Skeletal muscle tissue (tissue), 4 donors: ENCODE data around the gene OR52N5. TPM values are rescaled to one million over a fixed set of nuclear protein-coding genes. Genes with fewer than 3 reads are reported as not detected.

ENCODE experiments used
- H3K27ac ChIP-seq: one replicate; pipeline ENCODE4 v1.7.0; 2013; ENCODE audit warnings: mild to moderate bottlenecking, low read depth, low read length, inconsistent platforms
- H3K27me3 ChIP-seq, 3 donors: one replicate each; pipeline ENCODE4 v1.7.0; 2013; ENCODE audit warnings: low read length in 3 of 3; ENCODE audit not compliant: control insufficient read depth in 3 of 3, insufficient read depth in 3 of 3
- H3K36me3 ChIP-seq, 3 donors: one replicate each; pipeline ENCODE4 v1.7.0; 2013; ENCODE audit warnings: low read length in 3 of 3; ENCODE audit not compliant: control insufficient read depth in 3 of 3, insufficient read depth in 3 of 3
- H3K4me1 ChIP-seq, 3 donors: one replicate each; pipeline ENCODE4 v1.7.0; 2013; ENCODE audit warnings: low read length in 3 of 3, mild to moderate bottlenecking in 3 of 3; ENCODE audit not compliant: control insufficient read depth in 3 of 3, insufficient read depth in 3 of 3
- H3K4me3 ChIP-seq, 3 donors: one replicate each; pipeline ENCODE4 v1.7.0; 2013; ENCODE audit warnings: low read length in 3 of 3
- H3K9ac ChIP-seq, 3 donors: one replicate each; pipeline ENCODE4 v1.7.0; 2013; ENCODE audit warnings: low read length in 3 of 3, mild to moderate bottlenecking in 3 of 3, moderate library complexity in 2 of 3, low read depth in 1 of 3
- H3K9me3 ChIP-seq, 3 donors: one replicate each; pipeline ENCODE4 v1.7.0; 2013; ENCODE audit warnings: low read length in 3 of 3; ENCODE audit not compliant: control insufficient read depth in 3 of 3
- total RNA-seq: library from RNA; depleted of rRNA; stranded (reverse); fragments of >200 nt; gene quantifications from one replicate; pipeline ENCODE4 v1.2.3, GENCODE V29; 2014
- donor health status: Osteomylitis.

The OR52N5 gene
- total RNA-seq, 1 donor from 2014 or later: not detected

- no peak overlapping the region for H3K4me3 ChIP-seq
- no peaks in the 10 kb centered on the region for H3K9me3 ChIP-seq
- no peaks in the 10 kb centered on the region for H3K36me3 ChIP-seq
Observed at GRCh38 chr11:5796541-5796940, 13.4 kb upstream of the OR52N5 start.

DNA sequence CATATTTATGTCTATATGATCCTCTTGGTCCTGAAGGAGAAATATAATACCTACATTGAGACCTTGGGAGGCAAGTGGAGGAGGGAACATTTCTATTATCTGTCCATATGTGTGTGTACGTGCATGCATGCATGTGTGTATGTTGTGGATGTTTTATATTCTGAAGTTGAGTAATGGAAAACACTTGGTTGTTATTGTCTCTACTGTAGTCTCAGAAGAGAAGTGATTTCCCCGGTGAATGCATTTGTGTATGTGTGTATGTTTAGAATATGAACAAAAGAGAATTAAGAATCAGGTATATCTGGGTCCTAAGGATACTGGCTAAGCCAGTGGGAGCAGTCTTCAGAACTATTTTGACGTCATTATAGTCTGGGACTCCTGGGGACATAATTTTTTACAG is 8.0 kb upstream of the OR52N5 start, which contains the start of gene OR52N1:
OR52N1 (minus strand) TSS at position 101 of the 400 bp plus-strand sequence. CDS start 2,449 bp downstream, outside the sequence.
- Histone ChIP-seq H3K27ac (no peak within 1 kb of the TSS), H3K9me3 (no peaks in the 10 kb centered on the region), H3K27me3 (no peaks in the 10 kb centered on the region), H3K9ac (no peak within 1 kb of the TSS), H3K4me1 (no peaks in the 10 kb centered on the region), H3K36me3 (no peaks in the 10 kb centered on the region), H3K4me3 (no peak within 1 kb of the TSS)

More at GRCh38 chr11:5796541-5796940, 13.4 kb upstream of the OR52N5 start:
- H3K9ac ChIP-seq: no peak overlapping the region
- H3K27me3 ChIP-seq: no peaks in the 10 kb centered on the region
- H3K27ac ChIP-seq: no peak overlapping the region
- H3K4me1 ChIP-seq: no peaks in the 10 kb centered on the region

DNA sequence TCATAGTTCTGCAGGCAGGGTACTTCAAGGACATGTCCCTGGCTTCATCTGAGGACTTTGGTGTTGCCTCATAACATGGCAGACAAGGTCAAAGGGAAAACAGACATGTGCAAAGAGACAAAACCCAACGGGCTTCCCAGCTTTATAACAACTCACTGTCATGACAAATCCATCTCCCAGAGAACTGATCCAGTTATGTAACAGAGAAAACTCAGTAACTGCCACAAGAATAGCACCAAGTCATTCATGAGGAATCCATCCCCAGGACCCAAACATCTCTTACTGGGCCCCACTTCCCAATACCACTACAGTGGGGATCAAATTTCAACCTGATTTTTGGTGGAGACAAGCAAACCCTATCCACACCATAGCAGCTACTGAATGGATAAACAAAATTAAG is 16.1 kb downstream of the OR52N5 start:
- Histone ChIP-seq H3K27ac (no peak overlapping the region), H3K27me3 (no peaks in the 10 kb centered on the region), H3K4me1 (no peaks in the 10 kb centered on the region), H3K36me3 (no peaks in the 10 kb centered on the region), H3K9me3 (no peaks in the 10 kb centered on the region), H3K4me3 (no peak overlapping the region), H3K9ac (no peak overlapping the region)

DNA sequence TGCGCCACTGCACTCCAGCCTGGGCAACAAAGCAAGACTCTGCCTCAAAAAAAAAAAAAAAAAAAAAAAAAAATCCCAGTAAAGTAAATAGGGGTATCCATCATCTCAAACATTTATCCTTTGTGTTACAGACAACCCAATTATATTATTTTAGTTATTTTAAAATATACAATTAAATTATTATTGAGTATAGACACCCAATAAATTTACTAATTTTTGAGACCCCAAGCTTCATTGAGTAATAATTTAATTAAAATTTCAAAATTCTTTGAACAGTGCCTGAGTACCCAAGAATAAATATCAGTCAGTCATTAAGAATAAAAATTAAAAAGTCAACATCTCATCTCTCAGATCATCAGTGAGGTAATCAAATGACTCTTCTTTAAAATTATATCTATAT is 29.2 kb downstream of the OR52N5 start, which contains the start of gene OR52N4:
OR52N4 (plus strand) TSS at position 301 of the 400 bp plus-strand sequence. CDS start 498 bp downstream, outside the sequence.
- H3K36me3 ChIP-seq: no peaks in the 10 kb centered on the region
- H3K4me1 ChIP-seq: no peaks in the 10 kb centered on the region
- H3K27ac ChIP-seq: no peak within 1 kb of the TSS
- no peaks in the 10 kb centered on the region for H3K27me3 ChIP-seq
- no peak within 1 kb of the TSS for H3K4me3 ChIP-seq
- H3K9me3 ChIP-seq: no peaks in the 10 kb centered on the region
- no peak within 1 kb of the TSS for H3K9ac ChIP-seq

- Histone ChIP-seq H3K27ac (no peak overlapping the region), H3K36me3 (no peaks in the 10 kb centered on the region), H3K4me3 (no peak overlapping the region), H3K9me3 (no peaks in the 10 kb centered on the region), H3K4me1 (no peaks in the 10 kb centered on the region), H3K9ac (no peak overlapping the region), H3K27me3 (no peaks in the 10 kb centered on the region)
Observed at GRCh38 chr11:5749836-5750235, 33.3 kb downstream of the OR52N5 start.

GRCh38 chr11:5746614-5747013 is 36.5 kb downstream of the OR52N5 start:
- Histone ChIP-seq H3K9ac (no peak overlapping the region), H3K4me3 (no peak overlapping the region), H3K4me1 (no peaks in the 10 kb centered on the region), H3K27ac (no peak overlapping the region), H3K36me3 (no peaks in the 10 kb centered on the region), H3K9me3 (peaks cover 0 to 3% (median 0%) of the 10 kb centered on the region in 3 donors), H3K27me3 (no peaks in the 10 kb centered on the region)

DNA sequence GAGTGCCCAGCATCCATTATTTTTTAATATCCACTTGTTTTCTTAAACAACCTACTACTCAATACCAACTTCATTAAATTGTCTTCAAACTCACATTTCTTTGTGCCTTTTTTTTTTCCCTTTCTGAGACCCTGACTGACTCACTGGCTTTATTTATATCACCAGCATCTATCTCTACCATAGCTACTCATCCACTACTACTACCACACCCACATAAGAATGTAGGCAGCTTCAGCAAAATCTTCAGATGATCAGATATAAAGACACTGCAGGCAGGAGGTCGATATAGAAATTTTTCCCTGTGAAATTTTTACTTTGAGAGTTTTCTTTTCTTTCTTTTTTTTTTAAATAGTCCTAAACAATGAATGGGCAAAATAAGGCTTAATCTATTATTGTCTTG is 44.7 kb downstream of the OR52N5 start:
- no peak overlapping the region for H3K27ac ChIP-seq
- no peaks in the 10 kb centered on the region for H3K36me3 ChIP-seq
- no peaks in the 10 kb centered on the region for H3K27me3 ChIP-seq
- peaks cover 0 to 3% (median 0%) of the 10 kb centered on the region in 3 donors for H3K9me3 ChIP-seq
- no peak overlapping the region for H3K9ac ChIP-seq
- H3K4me1 ChIP-seq: peaks cover 0 to 5% (median 0%) of the 10 kb centered on the region in 3 donors
- no peak overlapping the region for H3K4me3 ChIP-seq

DNA sequence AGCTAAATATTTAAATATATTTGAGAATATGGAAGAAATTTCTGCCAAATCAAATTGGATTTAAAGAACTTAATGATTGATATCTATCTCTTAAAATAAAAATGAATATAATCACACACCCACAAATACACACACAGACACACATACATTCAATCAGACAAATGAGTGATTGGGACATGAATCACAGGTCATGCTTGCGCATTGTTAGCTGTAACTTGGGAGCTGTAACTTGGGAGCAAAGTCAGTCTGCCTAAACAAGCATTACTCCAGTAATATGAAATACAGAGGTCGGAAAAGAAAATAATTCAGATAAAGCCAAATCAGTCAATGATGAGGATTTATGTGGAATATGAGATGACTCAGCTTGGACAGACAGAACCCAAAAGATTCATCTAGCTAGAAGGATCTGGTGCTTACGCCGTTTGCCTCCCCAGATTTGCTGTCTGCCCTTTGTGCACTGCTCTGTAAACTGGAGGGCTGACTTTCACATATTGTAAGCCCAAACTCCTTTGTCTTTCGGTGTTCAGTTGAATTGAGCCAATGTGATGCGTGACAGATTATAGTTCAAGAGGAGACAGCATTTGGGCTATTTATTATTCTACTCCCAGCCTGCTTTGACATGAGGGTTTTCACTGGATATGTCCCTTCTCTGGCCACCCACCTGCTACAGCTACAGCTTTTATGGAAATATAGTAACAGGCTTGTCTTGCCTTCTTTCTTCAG is 45.3 kb downstream of the OR52N5 start:
- H3K4me3 ChIP-seq: no peak overlapping the region

GRCh38 chr11:5737091-5737490 is 46.1 kb downstream of the OR52N5 start:
- H3K9ac ChIP-seq: no peak overlapping the region
- H3K27me3 ChIP-seq: no peaks in the 10 kb centered on the region
- peaks cover 0 to 1% (median 0%) of the 10 kb centered on the region in 3 donors for H3K9me3 ChIP-seq
- no peak overlapping the region for H3K27ac ChIP-seq
- no peaks in the 10 kb centered on the region for H3K36me3 ChIP-seq
- peaks cover 0 to 5% (median 0%) of the 10 kb centered on the region in 3 donors for H3K4me1 ChIP-seq
- no peak overlapping the region for H3K4me3 ChIP-seq

More for the DNA sequence above, 45.3 kb downstream of the OR52N5 start:
- Histone ChIP-seq H3K36me3 (no peaks in the 10 kb centered on the region), H3K27me3 (no peaks in the 10 kb centered on the region), H3K4me1 (peaks cover 0 to 5% (median 0%) of the 10 kb centered on the region in 3 donors), H3K9ac (no peak overlapping the region), H3K9me3 (peaks cover 0 to 3% (median 0%) of the 10 kb centered on the region in 3 donors), H3K27ac (no peak overlapping the region)

DNA sequence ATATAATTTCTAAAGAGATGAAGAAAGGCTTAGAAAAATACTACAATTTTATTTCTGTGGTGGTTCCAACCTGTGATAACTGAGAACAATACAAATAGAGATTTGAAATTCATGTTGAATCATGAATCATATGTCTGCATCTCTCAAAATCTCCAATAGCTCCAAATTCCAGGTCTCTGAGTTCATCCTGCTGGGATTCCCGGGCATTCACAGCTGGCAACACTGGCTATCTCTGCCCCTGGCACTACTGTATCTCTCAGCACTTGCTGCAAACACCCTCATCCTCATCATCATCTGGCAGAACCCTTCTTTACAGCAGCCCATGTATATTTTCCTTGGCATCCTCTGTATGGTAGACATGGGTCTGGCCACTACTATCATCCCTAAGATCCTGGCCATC is 46.8 kb downstream of the OR52N5 start, which contains the start of gene OR56B1:
OR56B1 (plus strand) TSS at position 53 of the 400 bp plus-strand sequence; CDS start at position 122, 69 bp downstream.
- H3K27ac ChIP-seq: no peak within 1 kb of the TSS
- no peak within 1 kb of the TSS for H3K9ac ChIP-seq
- H3K36me3 ChIP-seq: no peaks in the 10 kb centered on the region
- peaks cover 0 to 5% (median 0%) of the 10 kb centered on the region in 3 donors for H3K4me1 ChIP-seq
- no peaks in the 10 kb centered on the region for H3K9me3 ChIP-seq
- H3K4me3 ChIP-seq: no peak within 1 kb of the TSS
- H3K27me3 ChIP-seq: no peaks in the 10 kb centered on the region
